Activated CD8-positive, alpha-beta memory T cell treated with anti-CD3 and anti-CD28 coated beads, Interleukin-2, amount 50 U/mL, for 4 hours (primary cell): ENCODE measurements around the gene HCAR3.

Experiments used
- DNase-seq: peaks from one replicate; pipeline ENCODE4 v3.0.0-alpha.2; 2020

Gene HCAR3

GRCh38 chr12:122665759-122666158 lies 50.9 kb downstream of the HCAR3 start:
- DNase-seq, result no peak

GRCh38 chr12:122665349-122665748 lies 51.3 kb downstream of the HCAR3 start:
- no peak for DNase-seq
